SK-N-SH (cell line): ENCODE data around the gene CDRT15.
"Not testable (repeated sequence)": the region's sequence is repeated elsewhere in the genome, so short reads cannot be mapped to it uniquely, and the experiment has no call there.

Source experiments
- ELF1 ChIP-seq: IDR thresholded peaks from 2 replicates; pipeline ENCODE4 v1.4.0; 2012
- EP300 ChIP-seq, 2 experiments: IDR thresholded peaks; 2 replicates each; pipeline versions ENCODE4 v1.4.0 to v1.6.1; 2012; ENCODE audit warnings: borderline replicate concordance in 1 of 2, low read depth in 1 of 2, low read length in 1 of 2
- MXI1 ChIP-seq: IDR thresholded peaks from 2 replicates; pipeline ENCODE4 v1.6.1; 2012; ENCODE audit warnings: mild to moderate bottlenecking, low read depth, low read length, improper control_type of control experiment
- RAD21 ChIP-seq: IDR thresholded peaks from 2 replicates; pipeline ENCODE4 v1.6.1; 2012; ENCODE audit warnings: mild to moderate bottlenecking, low read length
- TAF1 ChIP-seq: IDR thresholded peaks from 2 replicates; pipeline ENCODE4 v1.6.1; 2012; ENCODE audit warnings: low read depth, mild to moderate bottlenecking, low read length, moderate library complexity, borderline replicate concordance
- TCF12 ChIP-seq: IDR thresholded peaks from 2 replicates; pipeline ENCODE4 v1.4.0; 2012
- TEAD4 ChIP-seq: IDR thresholded peaks from 2 replicates; pipeline ENCODE4 v1.4.0; 2012; ENCODE audit warnings: mild to moderate bottlenecking, borderline replicate concordance; ENCODE audit not compliant: insufficient read depth
- TF ChIP-seq, protein P1 (sequence below): fragments of 150-350 bp; IDR thresholded peaks from 2 replicates; pipeline ENCODE4 v1.6.1; 2017; ENCODE audit warnings: antibody characterized with exemption, low read length, low read depth, borderline replicate concordance
- TF ChIP-seq, protein P2 (sequence below): fragments of 200-600 bp; sonication (generic); IDR thresholded peaks from 2 replicates; pipeline ENCODE4 v1.6.1; 2017; ENCODE audit warnings: antibody characterized with exemption, mild to moderate bottlenecking, moderate library complexity
- TF ChIP-seq, protein P3 (sequence below): IDR thresholded peaks from 2 replicates; pipeline ENCODE4 v1.4.0; 2012; ENCODE audit warnings: low read depth

DNA sequence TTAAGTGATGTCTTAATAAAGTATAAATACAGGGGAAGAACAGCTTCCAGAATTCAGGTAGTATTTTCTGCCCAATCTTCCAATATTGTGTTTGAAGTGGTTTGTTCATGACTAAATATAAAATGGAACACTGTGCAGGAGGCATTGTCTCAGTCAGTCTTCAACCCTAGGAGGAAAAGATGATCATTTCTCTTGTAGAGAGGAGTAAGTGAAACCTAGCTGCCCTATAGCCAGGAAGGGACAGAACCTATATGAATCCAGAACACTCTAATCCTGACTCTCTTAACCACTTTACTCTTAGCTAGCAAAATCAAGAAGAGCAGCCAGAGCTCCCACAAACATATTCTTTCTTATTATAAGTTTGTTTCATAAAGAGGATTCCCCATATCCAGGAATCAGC, 45.2 kb downstream of the CDRT15 start:
- not testable (repeated sequence) for TF ChIP-seq EP300 (IDR thresholded peaks at IDR 0.05; ENCODE audit: borderline replicate concordance in 1 of 2, low read depth in 1 of 2, low read length in 1 of 2); TCF12; TAF1; TEAD4; RAD21; ELF1; MXI1
- TF ChIP-seq, protein P1, sequence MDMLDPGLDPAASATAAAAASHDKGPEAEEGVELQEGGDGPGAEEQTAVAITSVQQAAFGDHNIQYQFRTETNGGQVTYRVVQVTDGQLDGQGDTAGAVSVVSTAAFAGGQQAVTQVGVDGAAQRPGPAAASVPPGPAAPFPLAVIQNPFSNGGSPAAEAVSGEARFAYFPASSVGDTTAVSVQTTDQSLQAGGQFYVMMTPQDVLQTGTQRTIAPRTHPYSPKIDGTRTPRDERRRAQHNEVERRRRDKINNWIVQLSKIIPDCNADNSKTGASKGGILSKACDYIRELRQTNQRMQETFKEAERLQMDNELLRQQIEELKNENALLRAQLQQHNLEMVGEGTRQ = not testable (repeated sequence)
- TF ChIP-seq, protein P2, sequence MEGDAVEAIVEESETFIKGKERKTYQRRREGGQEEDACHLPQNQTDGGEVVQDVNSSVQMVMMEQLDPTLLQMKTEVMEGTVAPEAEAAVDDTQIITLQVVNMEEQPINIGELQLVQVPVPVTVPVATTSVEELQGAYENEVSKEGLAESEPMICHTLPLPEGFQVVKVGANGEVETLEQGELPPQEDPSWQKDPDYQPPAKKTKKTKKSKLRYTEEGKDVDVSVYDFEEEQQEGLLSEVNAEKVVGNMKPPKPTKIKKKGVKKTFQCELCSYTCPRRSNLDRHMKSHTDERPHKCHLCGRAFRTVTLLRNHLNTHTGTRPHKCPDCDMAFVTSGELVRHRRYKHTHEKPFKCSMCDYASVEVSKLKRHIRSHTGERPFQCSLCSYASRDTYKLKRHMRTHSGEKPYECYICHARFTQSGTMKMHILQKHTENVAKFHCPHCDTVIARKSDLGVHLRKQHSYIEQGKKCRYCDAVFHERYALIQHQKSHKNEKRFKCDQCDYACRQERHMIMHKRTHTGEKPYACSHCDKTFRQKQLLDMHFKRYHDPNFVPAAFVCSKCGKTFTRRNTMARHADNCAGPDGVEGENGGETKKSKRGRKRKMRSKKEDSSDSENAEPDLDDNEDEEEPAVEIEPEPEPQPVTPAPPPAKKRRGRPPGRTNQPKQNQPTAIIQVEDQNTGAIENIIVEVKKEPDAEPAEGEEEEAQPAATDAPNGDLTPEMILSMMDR = not testable (repeated sequence)
- TF ChIP-seq, protein P3, sequence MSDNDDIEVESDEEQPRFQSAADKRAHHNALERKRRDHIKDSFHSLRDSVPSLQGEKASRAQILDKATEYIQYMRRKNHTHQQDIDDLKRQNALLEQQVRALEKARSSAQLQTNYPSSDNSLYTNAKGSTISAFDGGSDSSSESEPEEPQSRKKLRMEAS = not testable (repeated sequence)
